Measurements from ENCODE around the gene LIMA1.

DNA sequence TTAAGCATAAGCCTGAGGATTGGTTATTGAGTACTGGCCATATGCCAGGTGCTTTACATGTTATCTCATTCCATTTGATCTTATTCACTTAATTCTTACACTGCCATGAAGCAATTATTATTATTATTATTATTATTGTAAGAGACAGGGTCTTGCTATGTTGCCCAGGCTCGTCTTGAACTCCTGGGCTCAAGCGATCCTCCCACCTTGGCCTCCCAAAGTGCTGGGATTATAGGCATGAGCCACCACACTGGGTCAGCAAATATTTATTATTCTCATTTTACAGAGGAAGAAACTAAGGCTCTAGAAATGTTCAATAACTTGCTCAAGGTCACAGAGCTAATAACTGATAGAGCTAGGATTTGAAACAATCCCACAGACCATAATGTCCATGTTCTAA, 14.8 kb downstream of the LIMA1 start:
- TF ChIP-seq, protein P1, sequence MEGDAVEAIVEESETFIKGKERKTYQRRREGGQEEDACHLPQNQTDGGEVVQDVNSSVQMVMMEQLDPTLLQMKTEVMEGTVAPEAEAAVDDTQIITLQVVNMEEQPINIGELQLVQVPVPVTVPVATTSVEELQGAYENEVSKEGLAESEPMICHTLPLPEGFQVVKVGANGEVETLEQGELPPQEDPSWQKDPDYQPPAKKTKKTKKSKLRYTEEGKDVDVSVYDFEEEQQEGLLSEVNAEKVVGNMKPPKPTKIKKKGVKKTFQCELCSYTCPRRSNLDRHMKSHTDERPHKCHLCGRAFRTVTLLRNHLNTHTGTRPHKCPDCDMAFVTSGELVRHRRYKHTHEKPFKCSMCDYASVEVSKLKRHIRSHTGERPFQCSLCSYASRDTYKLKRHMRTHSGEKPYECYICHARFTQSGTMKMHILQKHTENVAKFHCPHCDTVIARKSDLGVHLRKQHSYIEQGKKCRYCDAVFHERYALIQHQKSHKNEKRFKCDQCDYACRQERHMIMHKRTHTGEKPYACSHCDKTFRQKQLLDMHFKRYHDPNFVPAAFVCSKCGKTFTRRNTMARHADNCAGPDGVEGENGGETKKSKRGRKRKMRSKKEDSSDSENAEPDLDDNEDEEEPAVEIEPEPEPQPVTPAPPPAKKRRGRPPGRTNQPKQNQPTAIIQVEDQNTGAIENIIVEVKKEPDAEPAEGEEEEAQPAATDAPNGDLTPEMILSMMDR (IDR thresholded peaks at IDR 0.05) = no peak
- no peak for TF ChIP-seq POLR2A (IDR thresholded peaks at IDR 0.05)
